ENCODE data around the gene NOP53. TPM values are rescaled to one million over a fixed set of nuclear protein-coding genes. Genes with fewer than 3 reads are reported as not detected.
"Not testable (repeated sequence)": the region's sequence is repeated elsewhere in the genome, so short reads cannot be mapped to it uniquely, and the experiment has no call there.

The NOP53 gene
- polyA plus RNA-seq, 1 donor from 2014 or later = 304 TPM

- H3K27ac Mint-ChIP-seq = peak overlapping the region in 2 of 3 donors; percentile 42 to 83
- no peaks in the 10 kb centered on the region for H3K4me1 Mint-ChIP-seq
- H3K9me3 Mint-ChIP-seq = peaks cover 0 to 1% (median 0%) of the 10 kb centered on the region in 3 donors
- peaks cover 24% of the 10 kb centered on the region for H3K36me3 Mint-ChIP-seq
- no peaks in the 10 kb centered on the region for H3K27me3 Mint-ChIP-seq
- no peak overlapping the region for H3K4me3 Mint-ChIP-seq
These were observed 10.6 kb downstream of the NOP53 start for GRCh38 chr19:47755762-47756626.

DNA sequence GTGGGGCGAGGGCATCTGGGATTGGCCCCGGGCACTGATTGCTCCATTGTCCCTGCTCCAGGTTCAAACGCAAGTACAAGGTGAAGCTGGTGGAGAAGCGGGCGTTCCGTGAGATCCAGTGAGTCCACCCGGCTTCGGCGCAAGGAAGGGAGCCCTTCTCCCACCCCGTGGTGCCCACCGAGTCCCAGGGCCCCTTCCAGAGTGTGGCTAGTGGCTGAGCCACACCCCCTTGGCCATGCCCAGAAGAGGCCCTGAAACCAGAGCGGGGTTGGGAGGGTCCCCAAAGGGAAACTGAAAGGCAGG, 11.2 kb downstream of the NOP53 start:
- Mint-ChIP-seq H3K36me3 (peaks cover 24% of the 10 kb centered on the region), H3K27me3 (no peaks in the 10 kb centered on the region), H3K4me1 (peaks cover 0 to 2% (median 1%) of the 10 kb centered on the region in 3 donors), H3K4me3 (no peak overlapping the region), H3K9me3 (peaks cover 0 to 1% (median 0%) of the 10 kb centered on the region in 3 donors), H3K27ac (peak overlapping the region in 2 of 3 donors; percentile 42 to 83)

GRCh38 chr19:47756953-47757608, 11.7 kb downstream of the NOP53 start:
- H3K9me3 Mint-ChIP-seq = peaks cover 0 to 1% (median 0%) of the 10 kb centered on the region in 3 donors
- peaks cover 24% of the 10 kb centered on the region for H3K36me3 Mint-ChIP-seq
- H3K4me3 Mint-ChIP-seq = peak overlapping the region in 2 of 4 donors; percentile 32 to 87
- peak overlapping the region in 2 of 3 donors; percentile 42 to 53 for H3K27ac Mint-ChIP-seq
- no peaks in the 10 kb centered on the region for H3K27me3 Mint-ChIP-seq
- H3K4me1 Mint-ChIP-seq = peaks cover 0 to 3% (median 2%) of the 10 kb centered on the region in 3 donors

DNA sequence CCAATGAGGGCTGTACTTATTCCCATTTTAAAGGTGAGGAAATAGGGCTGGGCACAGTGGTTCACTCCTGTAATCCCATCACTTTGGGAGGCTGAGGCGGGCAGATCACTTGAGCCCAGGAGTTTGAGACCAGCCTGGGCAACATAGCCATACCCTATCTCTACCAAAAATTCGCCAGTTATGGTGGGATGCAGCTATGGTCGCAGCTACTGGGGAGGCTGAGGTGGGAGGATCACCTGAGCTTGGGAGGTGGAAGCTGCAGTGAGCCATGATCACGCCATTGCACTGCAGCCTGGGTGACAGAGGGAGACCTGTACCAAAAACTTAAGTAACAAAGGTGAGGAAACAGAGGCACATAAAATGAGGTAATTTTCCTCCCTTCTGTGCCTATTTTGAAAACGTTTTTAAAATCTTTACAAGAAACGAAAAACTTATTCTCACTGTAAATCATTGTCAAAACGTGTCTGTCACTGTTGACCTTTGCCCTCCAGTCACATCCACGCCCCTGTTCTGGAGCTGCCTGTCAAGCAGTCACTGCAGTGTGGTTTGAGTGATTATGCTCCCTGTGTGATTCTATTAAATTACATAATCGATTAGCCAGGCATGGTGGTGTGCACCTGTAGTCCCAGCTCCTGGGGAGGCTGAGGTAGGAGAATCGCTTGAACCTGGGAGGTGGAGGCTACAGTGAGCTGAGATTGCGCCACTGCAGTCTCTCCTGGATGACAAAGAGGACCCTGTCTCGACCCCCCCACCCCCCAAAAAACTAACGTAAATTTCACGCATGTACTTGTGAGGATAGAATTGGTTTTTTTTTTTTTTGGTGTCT, 12.5 kb downstream of the NOP53 start:
- Mint-ChIP-seq H3K36me3 (peaks cover 24% of the 10 kb centered on the region), H3K27ac (peak overlapping the region in 1 of 3 donors; percentile 32), H3K27me3 (no peaks in the 10 kb centered on the region), H3K9me3 (peaks cover 0 to 1% (median 0%) of the 10 kb centered on the region in 3 donors), H3K4me3 (peak overlapping the region in 2 of 4 donors; percentile 32 to 87), H3K4me1 (peaks cover 0 to 3% (median 2%) of the 10 kb centered on the region in 3 donors)

DNA sequence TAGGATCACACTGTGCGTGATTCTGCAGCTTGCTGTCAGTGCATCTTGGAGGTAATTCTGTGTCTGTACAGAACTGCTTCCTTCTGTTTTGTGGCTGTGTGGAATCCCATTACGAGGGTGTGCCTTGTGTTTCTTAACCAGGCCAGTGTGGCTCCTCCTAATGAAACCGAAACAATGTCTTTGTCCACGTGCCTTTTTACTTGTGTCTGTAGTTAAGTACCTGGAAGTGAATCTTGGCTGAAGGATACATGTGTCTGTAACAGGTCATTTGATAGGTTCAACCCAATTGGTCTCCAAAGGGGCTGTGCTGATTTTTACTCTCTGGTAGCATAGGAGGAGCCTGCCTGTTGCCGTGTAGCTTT, 13.1 kb downstream of the NOP53 start:
- Mint-ChIP-seq H3K9me3 (peaks cover 0 to under 1% (median 0%) of the 10 kb centered on the region in 3 donors), H3K4me3 (no peak overlapping the region), H3K36me3 (peaks cover 24% of the 10 kb centered on the region), H3K4me1 (peaks cover 0 to 3% (median 2%) of the 10 kb centered on the region in 3 donors), H3K27me3 (no peaks in the 10 kb centered on the region), H3K27ac (peak overlapping the region in 1 of 3 donors; percentile 4)

GRCh38 chr19:47760632-47760999, 15.3 kb downstream of the NOP53 start:
- Mint-ChIP-seq H3K9me3 (no peaks in the 10 kb centered on the region), H3K36me3 (peaks cover 17% of the 10 kb centered on the region), H3K27ac (peak overlapping the region in 1 of 3 donors; percentile 32), H3K4me3 (no peak overlapping the region), H3K27me3 (no peaks in the 10 kb centered on the region), H3K4me1 (peaks cover 0 to 3% (median 2%) of the 10 kb centered on the region in 3 donors)

DNA sequence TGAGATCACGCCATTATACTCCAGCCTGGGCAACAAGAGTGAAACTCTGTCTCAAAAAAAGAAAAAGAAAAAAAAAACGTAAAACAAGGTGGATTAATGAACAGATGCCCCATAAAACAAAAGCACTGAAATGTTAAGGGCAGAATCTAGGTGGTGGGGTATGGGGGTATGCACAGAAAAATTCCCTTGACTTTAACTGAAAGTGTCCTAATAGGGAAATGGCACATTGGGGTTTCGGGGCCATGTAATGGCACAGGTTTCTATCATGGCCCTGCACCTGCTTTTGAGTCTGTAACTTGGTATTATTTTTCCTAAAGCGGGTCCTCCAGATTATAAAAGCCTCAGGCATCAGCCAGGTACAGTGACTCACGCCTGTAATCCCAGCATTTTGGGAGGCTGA, 16.2 kb downstream of the NOP53 start:
- Mint-ChIP-seq H3K27me3 (no peaks in the 10 kb centered on the region), H3K27ac (peak overlapping the region in 1 of 3 donors; percentile 51), H3K4me1 (peaks cover 0 to 3% (median 2%) of the 10 kb centered on the region in 3 donors), H3K4me3 (peak overlapping the region in 1 of 4 donors; percentile 23), H3K36me3 (peaks cover 17% of the 10 kb centered on the region), H3K9me3 (no peaks in the 10 kb centered on the region)

DNA sequence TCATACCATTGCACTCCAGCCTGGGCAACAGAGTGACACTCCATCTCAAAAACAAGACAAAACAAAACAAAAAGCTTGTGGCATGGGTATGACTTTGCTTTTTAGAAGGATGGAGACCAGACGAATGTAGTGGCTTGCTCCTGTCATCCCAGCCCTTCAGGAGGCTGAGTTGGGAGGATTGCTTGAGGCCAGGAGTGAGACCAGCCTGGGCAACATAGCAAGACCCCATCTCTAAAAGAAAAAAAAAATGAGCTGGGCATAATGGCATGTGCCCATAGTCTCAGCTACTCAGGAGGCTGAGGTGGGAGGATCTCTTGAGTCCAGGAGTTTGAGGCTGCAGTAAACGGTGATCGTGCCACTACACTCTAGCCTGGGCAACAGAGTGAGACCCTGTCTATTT, 16.8 kb downstream of the NOP53 start:
- Mint-ChIP-seq H3K4me3 (no peak overlapping the region), H3K4me1 (peaks cover 0 to 3% (median 2%) of the 10 kb centered on the region in 3 donors), H3K27ac (peak overlapping the region in 1 of 3 donors; percentile 51), H3K9me3 (no peaks in the 10 kb centered on the region), H3K36me3 (peaks cover 13% of the 10 kb centered on the region), H3K27me3 (no peaks in the 10 kb centered on the region)

- peaks cover 0 to 3% (median 2%) of the 10 kb centered on the region in 3 donors for H3K4me1 Mint-ChIP-seq
- no peaks in the 10 kb centered on the region for H3K9me3 Mint-ChIP-seq
- H3K36me3 Mint-ChIP-seq = peaks cover 13% of the 10 kb centered on the region
- no peaks in the 10 kb centered on the region for H3K27me3 Mint-ChIP-seq
- peak overlapping the region in 2 of 3 donors; percentile 47 to 82 for H3K27ac Mint-ChIP-seq
- no peak overlapping the region for H3K4me3 Mint-ChIP-seq
These were observed 17.4 kb downstream of the NOP53 start for GRCh38 chr19:47762615-47763308.

DNA sequence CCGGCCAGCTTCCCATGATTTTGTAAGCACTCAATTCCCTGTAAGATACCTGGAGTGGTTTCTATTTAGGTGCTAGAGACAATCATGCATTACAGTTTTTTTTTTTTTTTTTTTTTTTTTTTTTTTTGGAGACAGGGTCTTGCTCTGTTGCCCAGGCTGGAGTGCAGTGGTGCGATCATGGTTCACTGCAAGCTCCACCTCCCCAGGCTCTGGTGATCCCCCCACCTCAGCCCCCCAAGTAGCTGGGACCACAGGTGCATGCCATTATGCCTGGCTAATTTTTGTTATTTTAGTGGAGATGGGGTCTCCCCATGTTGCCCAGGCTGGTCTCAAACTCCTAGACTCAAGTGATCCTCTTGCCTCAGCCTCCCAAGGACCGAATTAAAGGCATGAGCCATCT, 19.4 kb downstream of the NOP53 start:
- not testable (repeated sequence) for H3K4me3 Mint-ChIP-seq, H3K27ac Mint-ChIP-seq, H3K36me3 Mint-ChIP-seq, H3K4me1 Mint-ChIP-seq, H3K9me3 Mint-ChIP-seq, H3K27me3 Mint-ChIP-seq

DNA sequence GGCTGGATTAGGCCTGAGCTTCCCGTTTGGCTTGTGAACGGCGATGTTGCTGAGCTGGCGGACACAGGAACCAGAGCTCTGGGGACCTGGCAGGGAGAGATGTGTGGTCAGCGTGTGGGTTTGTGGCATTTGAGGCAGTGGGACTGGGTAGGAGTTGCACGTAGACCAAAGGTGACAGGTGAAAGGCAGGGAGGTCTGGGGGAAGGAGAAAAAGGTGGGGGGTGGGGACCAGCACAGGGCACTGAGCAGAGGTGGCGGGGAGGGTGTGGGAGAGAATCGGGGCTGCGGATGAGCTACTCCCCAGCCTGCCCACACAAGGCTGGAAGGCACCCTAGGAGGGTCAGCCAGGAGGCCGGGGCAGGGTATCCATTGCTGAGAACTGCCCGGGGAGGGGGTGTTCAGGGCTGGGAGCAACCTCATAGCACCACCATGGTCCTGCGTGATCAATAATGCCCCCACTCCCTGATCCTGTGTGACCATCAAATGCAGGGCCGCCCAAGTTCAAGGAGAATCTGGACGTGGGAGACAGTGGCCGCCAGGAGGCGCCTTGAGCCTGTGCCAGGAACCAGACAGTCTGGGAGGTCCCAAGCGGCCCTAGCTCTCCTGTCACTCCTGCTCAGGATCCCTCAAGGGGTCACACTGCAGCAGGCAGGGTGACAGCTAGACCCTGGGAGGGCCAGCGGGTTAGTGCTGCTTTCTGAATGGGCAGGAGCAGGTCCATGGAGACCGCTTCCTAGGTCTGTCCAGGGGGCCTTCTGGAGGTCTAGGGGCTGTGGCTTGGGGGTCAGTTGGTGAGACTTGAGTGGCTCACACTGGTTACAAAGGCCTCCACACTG, 20.4 kb downstream of the NOP53 start:
- Mint-ChIP-seq H3K4me3 (peak overlapping the region in 1 of 4 donors; percentile 81), H3K36me3 (no peaks in the 10 kb centered on the region), H3K27me3 (no peaks in the 10 kb centered on the region), H3K27ac (no peak overlapping the region), H3K9me3 (no peaks in the 10 kb centered on the region), H3K4me1 (peaks cover 0 to 7% (median 6%) of the 10 kb centered on the region in 3 donors)

GRCh38 chr19:47766359-47766620, 20.9 kb downstream of the NOP53 start:
- Mint-ChIP-seq H3K27ac (no peak overlapping the region), H3K36me3 (no peaks in the 10 kb centered on the region), H3K4me3 (no peak overlapping the region), H3K4me1 (peaks cover 0 to 7% (median 6%) of the 10 kb centered on the region in 3 donors), H3K9me3 (no peaks in the 10 kb centered on the region), H3K27me3 (no peaks in the 10 kb centered on the region)

DNA sequence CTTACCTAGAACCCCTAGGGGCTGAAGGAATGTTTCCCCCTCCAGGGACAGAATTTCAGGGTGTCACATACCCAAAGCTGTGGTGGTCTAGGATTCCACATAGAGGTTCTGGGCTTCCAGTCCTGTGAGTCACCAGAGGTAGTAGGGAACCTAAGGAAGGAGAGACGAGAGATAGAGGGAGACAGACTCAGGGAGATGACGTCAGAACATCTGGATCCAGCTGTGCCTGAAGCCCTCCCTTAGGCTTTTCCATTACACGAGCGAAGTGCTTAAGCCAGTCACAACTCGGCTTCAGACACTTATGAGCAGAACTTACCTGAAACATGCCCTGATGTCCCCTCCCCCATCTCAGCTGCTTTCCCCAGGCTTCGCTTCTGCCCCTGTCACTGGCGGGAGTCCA, 21.3 kb downstream of the NOP53 start:
- Mint-ChIP-seq H3K27me3 (no peaks in the 10 kb centered on the region), H3K36me3 (no peaks in the 10 kb centered on the region), H3K27ac (no peak overlapping the region), H3K9me3 (no peaks in the 10 kb centered on the region), H3K4me1 (peaks cover 0 to 4% (median 4%) of the 10 kb centered on the region in 3 donors), H3K4me3 (no peak overlapping the region)

- Mint-ChIP-seq H3K4me3 (no peak overlapping the region), H3K27ac (no peak overlapping the region), H3K9me3 (no peaks in the 10 kb centered on the region), H3K4me1 (peaks cover 0 to 4% (median 4%) of the 10 kb centered on the region in 3 donors), H3K36me3 (no peaks in the 10 kb centered on the region), H3K27me3 (peaks cover 1% of the 10 kb centered on the region)
These were observed 22.0 kb downstream of the NOP53 start for GRCh38 chr19:47767349-47767748.

All from IgD-negative memory B cell (primary cell).